Measurements from ENCODE around the gene COBL. TPM values are rescaled to one million over a fixed set of nuclear protein-coding genes. Genes with fewer than 3 reads are reported as not detected.

Gene COBL
- total RNA-seq, 2 experiments from 2014 or later, result not detected

DNA sequence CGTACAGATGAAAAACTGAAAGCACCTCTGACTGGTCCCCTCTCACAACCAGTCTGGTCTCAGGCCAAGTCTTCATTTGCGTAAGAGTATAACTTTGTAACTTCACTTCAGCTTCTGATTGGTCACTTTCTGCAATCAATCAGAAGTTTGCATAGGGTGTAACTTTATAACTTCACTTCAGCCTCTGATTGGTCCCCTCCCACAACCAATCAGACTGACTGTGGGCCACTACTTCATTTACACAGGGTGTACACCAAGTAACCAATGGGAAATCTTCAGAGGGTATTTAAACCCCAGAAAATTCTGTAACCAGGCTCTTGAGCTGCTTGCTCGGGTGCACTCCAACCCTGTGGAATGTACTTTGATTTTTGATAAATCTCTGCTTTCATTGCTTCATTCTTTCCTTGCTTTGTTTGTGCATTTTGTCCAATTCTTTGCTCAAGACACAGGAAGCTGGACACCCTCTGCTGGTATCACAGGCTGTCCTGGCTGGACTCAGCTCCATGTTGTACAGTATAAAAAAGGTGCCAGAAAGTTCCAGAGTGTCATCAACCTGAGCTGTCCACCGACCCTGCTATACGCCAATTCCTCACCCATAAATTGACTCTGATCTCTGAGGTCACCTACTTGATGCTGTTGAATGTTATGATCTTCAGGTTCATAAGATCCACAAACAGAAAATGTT, 74.5 kb downstream of the COBL start:
- H3K4me1 Mint-ChIP-seq, result no peaks in the 10 kb centered on the region
- H3K36me3 Mint-ChIP-seq, result no peaks in the 10 kb centered on the region
- DNase-seq, result no peak
- CTCF ChIA-PET, result no interaction called here
- no peaks in the 10 kb centered on the region for H3K27me3 Mint-ChIP-seq
- ATAC-seq, result no peak
- no peaks in the 10 kb centered on the region for H3K9me3 Mint-ChIP-seq (ENCODE audit: low read depth)
- no peak overlapping the region for H3K4me3 Mint-ChIP-seq
- H3K27ac Mint-ChIP-seq, result no peak overlapping the region

- no peak overlapping the region for H3K27ac Mint-ChIP-seq
- CTCF ChIA-PET, result no interaction called here
- H3K4me3 Mint-ChIP-seq, result no peak overlapping the region
- ATAC-seq (no peak), DNase-seq (peak; percentile 23)
- H3K9me3 Mint-ChIP-seq (ENCODE audit: low read depth), result no peaks in the 10 kb centered on the region
- no peaks in the 10 kb centered on the region for H3K36me3 Mint-ChIP-seq
- no peaks in the 10 kb centered on the region for H3K4me1 Mint-ChIP-seq
- H3K27me3 Mint-ChIP-seq, result no peaks in the 10 kb centered on the region
Measured at GRCh38 chr7:51240868-51241267, 75.7 kb downstream of the COBL start.

DNA sequence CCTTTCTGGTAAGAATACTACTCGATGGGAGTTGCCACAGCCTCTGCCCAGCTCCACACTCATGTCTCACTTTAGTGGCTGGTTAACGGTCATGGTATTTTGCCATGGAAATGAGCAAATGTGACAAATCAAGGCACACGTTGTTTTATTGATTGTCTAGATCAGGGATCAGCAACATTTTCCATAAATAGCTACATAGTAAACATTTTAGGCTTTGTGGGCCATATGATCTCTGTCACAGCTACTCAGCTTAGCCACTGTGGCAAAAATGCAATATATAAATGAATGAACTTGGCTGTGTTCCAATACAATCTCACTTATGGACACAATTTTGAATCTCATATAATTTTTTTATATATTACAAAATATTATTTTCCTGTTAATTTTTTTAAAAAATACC, 76.9 kb downstream of the COBL start:
- ATAC-seq, result no peak
- no peaks in the 10 kb centered on the region for H3K4me1 Mint-ChIP-seq
- CTCF ChIA-PET, result no interaction called here
- H3K36me3 Mint-ChIP-seq, result no peaks in the 10 kb centered on the region
- H3K27ac Mint-ChIP-seq, result no peak overlapping the region
- no peaks in the 10 kb centered on the region for H3K9me3 Mint-ChIP-seq (ENCODE audit: low read depth)
- DNase-seq, result no peak
- H3K27me3 Mint-ChIP-seq, result no peaks in the 10 kb centered on the region
- no peak overlapping the region for H3K4me3 Mint-ChIP-seq

DNA sequence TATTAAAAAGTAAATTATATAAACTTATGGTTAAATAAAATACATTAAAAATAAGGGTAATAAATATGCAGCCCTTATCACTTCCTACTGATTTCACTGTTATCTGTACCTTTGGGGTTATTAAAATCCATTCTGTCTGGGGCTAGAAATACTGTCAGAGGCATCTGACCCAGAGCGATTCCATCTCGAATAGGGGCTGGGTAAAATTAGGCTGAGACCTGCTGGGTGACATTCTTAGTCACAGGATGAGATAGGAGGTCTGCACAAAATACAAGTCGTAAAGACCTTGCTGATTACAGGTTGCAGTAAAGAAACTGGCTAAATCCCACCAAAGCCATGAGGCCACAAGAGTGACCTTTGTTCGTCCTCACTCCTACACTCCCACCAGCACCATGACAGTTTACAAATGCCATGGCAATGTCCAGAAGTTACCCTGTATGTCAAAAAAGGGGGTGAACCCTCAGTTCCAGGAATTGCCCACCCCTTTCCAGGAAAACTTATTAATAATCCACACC, 77.6 kb downstream of the COBL start:
- Mint-ChIP-seq H3K36me3 (no peaks in the 10 kb centered on the region), H3K4me3 (no peak overlapping the region), H3K27ac (no peak overlapping the region), H3K9me3 (ENCODE audit: low read depth) (no peaks in the 10 kb centered on the region), H3K27me3 (no peaks in the 10 kb centered on the region), H3K4me1 (no peaks in the 10 kb centered on the region)
- DNase-seq, result no peak
- CTCF ChIA-PET, result no interaction called here
- ATAC-seq, result no peak

- Mint-ChIP-seq H3K9me3 (ENCODE audit: low read depth) (no peaks in the 10 kb centered on the region), H3K4me1 (no peaks in the 10 kb centered on the region), H3K27me3 (no peaks in the 10 kb centered on the region), H3K27ac (no peak overlapping the region), H3K36me3 (no peaks in the 10 kb centered on the region), H3K4me3 (no peak overlapping the region)
- ATAC-seq (no peak), DNase-seq (no peak)
- CTCF ChIA-PET, result no interaction called here
Measured at GRCh38 chr7:51237446-51238133, 79.0 kb downstream of the COBL start.

GRCh38 chr7:51236470-51237132, 80.0 kb downstream of the COBL start:
- Mint-ChIP-seq H3K4me1 (no peaks in the 10 kb centered on the region), H3K36me3 (no peaks in the 10 kb centered on the region), H3K4me3 (no peak overlapping the region), H3K9me3 (ENCODE audit: low read depth) (no peaks in the 10 kb centered on the region), H3K27me3 (no peaks in the 10 kb centered on the region), H3K27ac (no peak overlapping the region)
- ATAC-seq (no peak), DNase-seq (peak; percentile 36)
- CTCF ChIA-PET, result no interaction called here

- H3K4me3 Mint-ChIP-seq, result no peak overlapping the region
- no peak overlapping the region for H3K27ac Mint-ChIP-seq
- H3K4me1 Mint-ChIP-seq, result no peaks in the 10 kb centered on the region
- no peaks in the 10 kb centered on the region for H3K9me3 Mint-ChIP-seq (ENCODE audit: low read depth)
- no peak for ATAC-seq
- no peaks in the 10 kb centered on the region for H3K27me3 Mint-ChIP-seq
- CTCF ChIA-PET, result no interaction called here
- peak; percentile 16 for DNase-seq
- no peaks in the 10 kb centered on the region for H3K36me3 Mint-ChIP-seq
Measured at GRCh38 chr7:51235593-51236313, 80.9 kb downstream of the COBL start.

DNA sequence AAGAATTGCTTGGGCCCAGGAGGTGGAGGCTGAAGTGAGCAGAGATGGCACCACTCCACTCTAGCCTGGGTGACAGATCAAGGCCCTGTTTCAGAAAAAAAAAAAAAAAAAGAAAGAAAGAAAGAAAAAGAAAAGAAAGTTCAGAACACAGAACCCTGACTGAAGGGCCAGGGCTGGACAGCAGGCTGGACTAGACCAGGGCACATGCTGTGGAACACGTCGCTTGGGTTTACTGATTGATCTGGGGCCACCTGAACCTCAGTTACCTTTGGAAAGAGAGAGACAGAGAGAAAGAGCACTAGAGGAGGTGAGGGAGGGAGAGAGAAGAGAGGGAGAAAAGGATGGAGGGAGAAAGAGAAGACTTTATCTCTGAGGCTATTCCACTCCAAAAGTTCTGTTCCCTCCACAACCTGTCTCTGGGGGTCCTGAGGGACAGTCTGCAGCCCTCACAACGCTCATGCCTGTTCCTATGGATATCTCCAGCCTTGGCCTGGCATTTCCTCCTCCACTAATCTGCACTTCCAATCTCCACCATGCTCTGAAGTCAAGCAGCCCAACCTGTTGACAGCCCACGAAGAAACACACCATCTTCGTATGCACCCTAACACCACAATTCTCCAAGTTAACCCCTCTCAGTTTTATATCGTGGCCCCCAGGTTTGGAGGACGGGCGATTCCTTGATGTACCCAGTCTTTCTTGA, 81.8 kb downstream of the COBL start:
- DNase-seq (peak; percentile 18), ATAC-seq (no peak)
- no peaks in the 10 kb centered on the region for H3K27me3 Mint-ChIP-seq
- H3K4me1 Mint-ChIP-seq, result no peaks in the 10 kb centered on the region
- no peak overlapping the region for H3K27ac Mint-ChIP-seq
- no peaks in the 10 kb centered on the region for H3K36me3 Mint-ChIP-seq
- H3K9me3 Mint-ChIP-seq (ENCODE audit: low read depth), result no peaks in the 10 kb centered on the region
- CTCF ChIA-PET, result no interaction called here
- no peak overlapping the region for H3K4me3 Mint-ChIP-seq

DNA sequence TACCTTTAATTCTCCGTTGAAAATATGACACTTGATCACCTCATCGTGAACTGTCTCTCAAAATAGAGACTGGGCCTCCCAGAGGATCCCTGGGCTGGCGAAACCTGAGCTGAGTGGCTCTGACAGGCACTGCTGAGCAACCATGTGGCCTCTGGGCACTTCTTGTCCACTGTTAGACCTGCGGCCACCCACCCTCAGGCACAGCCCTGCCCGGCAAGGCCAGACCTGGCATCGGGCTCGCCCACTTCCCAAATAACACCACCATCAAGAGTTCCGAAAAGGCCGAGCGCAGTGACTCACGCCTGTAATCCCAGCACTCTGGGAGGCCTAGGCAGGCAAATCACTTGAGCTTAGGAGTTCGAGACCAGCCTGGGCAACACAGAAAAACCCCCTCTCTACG, 82.5 kb downstream of the COBL start:
- DNase-seq, result peak; percentile 25
- CTCF ChIA-PET, result no interaction called here
- no peak for ATAC-seq
- Mint-ChIP-seq H3K4me1 (no peaks in the 10 kb centered on the region), H3K27ac (no peak overlapping the region), H3K27me3 (no peaks in the 10 kb centered on the region), H3K4me3 (no peak overlapping the region), H3K36me3 (no peaks in the 10 kb centered on the region), H3K9me3 (ENCODE audit: low read depth) (no peaks in the 10 kb centered on the region)

DNA sequence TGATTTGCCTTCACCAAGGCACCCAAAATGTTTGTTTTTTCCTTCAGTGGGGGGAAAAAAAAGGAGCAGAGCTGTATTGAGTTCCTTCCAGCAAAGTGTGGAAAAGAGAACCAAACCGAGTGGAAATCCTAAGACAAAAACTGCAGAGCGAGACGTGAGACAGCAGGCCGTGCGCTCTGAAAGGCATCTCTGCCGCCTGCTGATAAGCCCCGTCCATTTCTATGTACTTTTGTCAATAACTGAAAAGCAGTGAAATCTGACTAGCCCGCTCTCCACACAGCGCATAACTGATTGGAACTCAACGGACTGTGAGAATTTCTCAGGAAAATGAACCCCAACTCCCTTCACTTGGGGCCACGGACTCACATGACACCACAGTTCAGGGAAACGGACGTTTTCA, 83.2 kb downstream of the COBL start:
- no peaks in the 10 kb centered on the region for H3K27me3 Mint-ChIP-seq
- no peaks in the 10 kb centered on the region for H3K4me1 Mint-ChIP-seq
- no peaks in the 10 kb centered on the region for H3K9me3 Mint-ChIP-seq (ENCODE audit: low read depth)
- DNase-seq (peak; percentile 14), ATAC-seq (no peak)
- CTCF ChIA-PET, result no interaction called here
- H3K27ac Mint-ChIP-seq, result no peak overlapping the region
- no peaks in the 10 kb centered on the region for H3K36me3 Mint-ChIP-seq
- H3K4me3 Mint-ChIP-seq, result no peak overlapping the region

DNA sequence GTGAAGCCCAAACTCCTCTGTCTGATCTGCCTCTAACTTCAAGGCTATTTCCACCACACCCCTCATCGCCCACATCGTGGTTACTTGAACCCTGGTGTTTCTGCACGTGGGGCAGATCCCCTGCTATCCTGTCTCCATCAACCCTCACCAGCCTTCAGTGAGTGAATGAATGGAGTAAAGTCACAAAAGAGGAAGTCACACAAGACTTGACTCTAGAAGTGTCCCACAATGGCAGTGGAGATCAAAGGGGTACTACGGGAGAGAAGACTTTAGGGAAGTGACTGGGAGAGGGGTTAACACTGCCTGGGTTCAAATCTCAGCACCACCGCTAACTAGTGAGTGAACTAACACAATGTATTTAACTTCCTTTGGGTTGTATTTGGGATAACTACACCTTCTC, 85.9 kb downstream of the COBL start:
- no peaks in the 10 kb centered on the region for H3K4me1 Mint-ChIP-seq
- ATAC-seq (no peak), DNase-seq (no peak)
- H3K4me3 Mint-ChIP-seq, result no peak overlapping the region
- no peak overlapping the region for H3K27ac Mint-ChIP-seq
- no peaks in the 10 kb centered on the region for H3K27me3 Mint-ChIP-seq
- no peaks in the 10 kb centered on the region for H3K9me3 Mint-ChIP-seq (ENCODE audit: low read depth)
- CTCF ChIA-PET, result no interaction called here
- no peaks in the 10 kb centered on the region for H3K36me3 Mint-ChIP-seq

GRCh38 chr7:51230324-51230625, 86.3 kb downstream of the COBL start:
- no peak overlapping the region for H3K27ac Mint-ChIP-seq
- no peak overlapping the region for H3K4me3 Mint-ChIP-seq
- DNase-seq, result no peak
- no peaks in the 10 kb centered on the region for H3K4me1 Mint-ChIP-seq
- no peaks in the 10 kb centered on the region for H3K36me3 Mint-ChIP-seq
- CTCF ChIA-PET, result no interaction called here
- no peaks in the 10 kb centered on the region for H3K9me3 Mint-ChIP-seq (ENCODE audit: low read depth)
- no peak for ATAC-seq
- no peaks in the 10 kb centered on the region for H3K27me3 Mint-ChIP-seq

- Mint-ChIP-seq H3K4me1 (no peaks in the 10 kb centered on the region), H3K36me3 (no peaks in the 10 kb centered on the region), H3K27me3 (no peaks in the 10 kb centered on the region), H3K4me3 (no peak overlapping the region), H3K9me3 (ENCODE audit: low read depth) (no peaks in the 10 kb centered on the region), H3K27ac (no peak overlapping the region)
- ATAC-seq, result no peak
- peak; percentile 21 for DNase-seq
- CTCF ChIA-PET, result no interaction called here
Measured at GRCh38 chr7:51229620-51230323, 86.8 kb downstream of the COBL start.

Measured in activated CD8-positive, alpha-beta memory T cell treated with anti-CD3 and anti-CD28 coated beads, Interleukin-2, amount 10 ng/mL, durations not matched to agents 7 days and 5 days (primary cell).